HCT116 (cell line): ENCODE measurements around the gene RAB8A. TPM values are rescaled to one million over a fixed set of nuclear protein-coding genes. Genes with fewer than 3 reads are reported as not detected.
"Not testable (repeated sequence)": the region's sequence is repeated elsewhere in the genome, so short reads cannot be mapped to it uniquely, and the experiment has no call there.

Source experiments
- ATAC-seq: fragments of 200-7000 bp; cut with Tn5 transposase; 2 replicates; pipeline ENCODE4 v1.9.1; 2020; ENCODE audit warnings: mild to moderate bottlenecking, moderate library complexity
- BruUV-seq: library from RNA; stranded (reverse); fragments of 400-500 nt; replicated peaks from 2 replicates; lab custom pipeline; 2021; lab: Mats Ljungman, UMichigan
- CTCF ChIA-PET: fragments of 300-600 bp; sonication (Branson Sonifier 250); formaldehyde crosslinking; loops from one replicate; lab custom pipeline; 2021; ENCODE audit warnings: antibody characterized with exemption; lab: Charles Lee
- POLR2A ChIA-PET: fragments of 300-600, 350-600 bp; sonication (Branson Sonifier 250); formaldehyde crosslinking; loops from one replicate; lab custom pipeline; 2021; ENCODE audit warnings: antibody characterized with exemption; lab: Charles Lee
- RAD21 ChIA-PET, 2 experiments: fragments of 300-600 bp; sonication (Branson Sonifier 250); formaldehyde crosslinking; loops; one replicate each; lab custom pipeline; 2023; ENCODE audit warnings: low total read pairs in 2 of 2; ENCODE audit not compliant: uncharacterized antibody in 2 of 2, unreplicated experiment in 2 of 2, low non-redundant PET in 1 of 2; lab: Charles Lee
- DNase-seq: peaks from one replicate; pipeline ENCODE4 v3.0.0-alpha.2; 2010; ENCODE audit warnings: low read depth, low spot score
- H2AFZ ChIP-seq: fragments of 200-600 bp; shearing (Covaris generic), sonication (generic); 2 replicates; pipeline ENCODE4 v1.6.1; 2017; ENCODE audit warnings: low read depth, mixed run types, mixed read lengths, antibody characterized with exemption, low read length; ENCODE audit not compliant: poor library complexity, severe bottlenecking
- H3K27ac ChIP-seq: 2 replicates; pipeline ENCODE4 v1.5.1; 2012; ENCODE audit warnings: low read depth, low read length
- H3K27me3 ChIP-seq: fragments of 200-600 bp; sonication (generic); 2 replicates; pipeline ENCODE4 v1.6.1; 2016; ENCODE audit warnings: mixed run types, low read length, mixed read lengths; ENCODE audit not compliant: insufficient read depth
- H3K36me3 ChIP-seq, 2 experiments: fragments of 200-500 bp in 1 of 2; fragments of 200-600 bp in 1 of 2; sonication (Bioruptor generic) in 1 of 2; sonication (generic) in 1 of 2; 2 replicates each; pipeline versions ENCODE4 v1.5.1 to v1.6.1; 2014 to 2016; ENCODE audit warnings: low read length in 2 of 2, inconsistent platforms in 1 of 2, mixed read lengths in 1 of 2, mixed run types in 1 of 2; ENCODE audit not compliant: insufficient read depth in 2 of 2, control insufficient read depth in 1 of 2
- H3K4me1 ChIP-seq, 2 experiments: fragments of 200-600 bp in 1 of 2; sonication (generic) in 1 of 2; 2 replicates each; pipeline versions ENCODE4 v1.5.1 to v1.6.1; 2012 to 2017; ENCODE audit warnings: low read length in 2 of 2, inconsistent platforms in 1 of 2, mild to moderate bottlenecking in 1 of 2, mixed read lengths in 1 of 2, mixed run types in 1 of 2, moderate library complexity in 1 of 2; ENCODE audit not compliant: insufficient read depth in 2 of 2, control insufficient read depth in 1 of 2
- H3K4me2 ChIP-seq: fragments of 200-600 bp; sonication (generic); 2 replicates; pipeline ENCODE4 v1.6.1; 2017; ENCODE audit warnings: mixed run types, low read length, mixed read lengths
- H3K4me3 ChIP-seq, 2 experiments: fragments of 200-600 bp in 1 of 2; sonication (generic) in 1 of 2; replicated peaks in 1 of 2; 2 replicates each; pipeline ENCODE4 v1.5.1; 2011 to 2016; ENCODE audit warnings: low read length in 2 of 2, control low read depth in 1 of 2, low read depth in 1 of 2, mild to moderate bottlenecking in 1 of 2, mixed read lengths in 1 of 2, mixed run types in 1 of 2
- H3K79me2 ChIP-seq: fragments of 200-600 bp; sonication (generic); 2 replicates; pipeline ENCODE4 v1.6.1; 2017; ENCODE audit warnings: mild to moderate bottlenecking, mixed run types, low read length, moderate library complexity, mixed read lengths; ENCODE audit not compliant: insufficient read depth
- H3K9ac ChIP-seq: fragments of 200-600 bp; sonication (generic); 2 replicates; pipeline ENCODE4 v1.6.1; 2016; ENCODE audit warnings: low read length, mixed read lengths
- H3K9me2 ChIP-seq: fragments of 200-600 bp; sonication (generic), shearing (Covaris generic); 2 replicates; pipeline ENCODE4 v1.6.1; 2017; ENCODE audit warnings: mixed run types, mild to moderate bottlenecking, moderate library complexity; ENCODE audit not compliant: insufficient read depth
- H3K9me3 ChIP-seq, 2 experiments: fragments of 200-500 bp in 1 of 2; fragments of 200-600 bp in 1 of 2; sonication (Bioruptor generic) in 1 of 2; sonication (generic) in 1 of 2; 2 replicates each; pipeline ENCODE4 v1.6.1; 2014 to 2017; ENCODE audit warnings: low read length in 2 of 2, mixed read lengths in 2 of 2, inconsistent platforms in 1 of 2, low read depth in 1 of 2, mild to moderate bottlenecking in 1 of 2, mixed run types in 1 of 2, moderate library complexity in 1 of 2; ENCODE audit not compliant: control insufficient read depth in 1 of 2, insufficient read depth in 1 of 2
- H4K20me1 ChIP-seq: fragments of 200-600 bp; sonication (generic), shearing (Covaris generic); 2 replicates; pipeline ENCODE4 v1.6.1; 2017; ENCODE audit warnings: mixed run types, mild to moderate bottlenecking, moderate library complexity; ENCODE audit not compliant: insufficient read depth
- CEBPB ChIP-seq: IDR thresholded peaks from 2 replicates; pipeline ENCODE4 v1.6.1; 2012; ENCODE audit warnings: low read depth
- EGR1 ChIP-seq: IDR thresholded peaks from 2 replicates; pipeline ENCODE4 v1.6.1; 2012; ENCODE audit warnings: low read depth
- ELF1 ChIP-seq: IDR thresholded peaks from 2 replicates; pipeline ENCODE4 v1.6.1; 2012; ENCODE audit warnings: low read depth, borderline replicate concordance
- EZH2 ChIP-seq: fragments of 200-600 bp; sonication (generic); IDR thresholded peaks from 2 replicates; pipeline ENCODE4 v1.6.1; 2017; ENCODE audit warnings: antibody characterized with exemption, mixed run types
- EZH2phosphoT487 ChIP-seq: fragments of 200-600 bp; IDR thresholded peaks from 2 replicates; pipeline ENCODE4 v1.6.1; 2018; ENCODE audit warnings: antibody characterized with exemption, borderline replicate concordance
- FOSL1 ChIP-seq: IDR thresholded peaks from 2 replicates; pipeline ENCODE4 v1.6.1; 2012; ENCODE audit warnings: low read depth
- JUND ChIP-seq: IDR thresholded peaks from 2 replicates; pipeline ENCODE4 v1.6.1; 2012
- POLR2A ChIP-seq: IDR thresholded peaks from 2 replicates; pipeline ENCODE4 v1.7.0; 2011; ENCODE audit warnings: borderline replicate concordance; ENCODE audit not compliant: insufficient read depth, insufficient read length; ENCODE audit errors: extremely low read depth
- POLR2AphosphoS5 ChIP-seq: IDR thresholded peaks from 2 replicates; pipeline ENCODE4 v1.6.1; 2011; ENCODE audit warnings: mild to moderate bottlenecking, low read depth, low read length, moderate library complexity
- RAD21 ChIP-seq: IDR thresholded peaks from 2 replicates; pipeline ENCODE4 v1.6.1; 2012; ENCODE audit warnings: low read depth, mild to moderate bottlenecking
- SP1 ChIP-seq: IDR thresholded peaks from 2 replicates; pipeline ENCODE4 v1.6.1; 2012; ENCODE audit warnings: low read depth
- SRF ChIP-seq: IDR thresholded peaks from 2 replicates; pipeline ENCODE4 v1.6.1; 2012; ENCODE audit warnings: low read depth
- TCF7L2 ChIP-seq: IDR thresholded peaks from 2 replicates; pipeline ENCODE4 v1.7.0; 2011; ENCODE audit warnings: borderline replicate concordance, inconsistent platforms; ENCODE audit not compliant: insufficient read depth, insufficient read length; ENCODE audit errors: extremely low read depth
- YY1 ChIP-seq: IDR thresholded peaks from 2 replicates; pipeline ENCODE4 v1.6.1; 2011; ENCODE audit warnings: low read length, low read depth, moderate library complexity, mild to moderate bottlenecking; ENCODE audit not compliant: insufficient replicate concordance; ENCODE audit errors: extremely low read depth
- ZNF274 ChIP-seq: fragments of 200-500 bp; sonication (Bioruptor generic); IDR thresholded peaks from 2 replicates; pipeline ENCODE4 v1.6.1; 2014; ENCODE audit warnings: mild to moderate bottlenecking, low read depth, low read length, inconsistent platforms
- intact Hi-C: fragments of 100-400 bp; cut with micrococcal nuclease; formaldehyde crosslinking; loops from 2 replicates; pipeline ENCODE4 v1.10.0; 2022
- total RNA-seq: library from RNA; stranded (reverse); gene quantifications from one replicate; pipeline ENCODE4 v1.2.1, GENCODE V29; 2021; ENCODE audit not compliant: unreplicated experiment
- TF ChIP-seq, protein P1 (sequence below): IDR thresholded peaks from 2 replicates; pipeline ENCODE4 v1.6.1; 2012
- TF ChIP-seq, protein P2 (sequence below): IDR thresholded peaks from 2 replicates; pipeline ENCODE4 v1.6.1; 2012; ENCODE audit warnings: low read depth
- TF ChIP-seq, protein P3 (sequence below): IDR thresholded peaks from 2 replicates; pipeline ENCODE4 v1.6.1; 2012

Gene RAB8A
- total RNA-seq, 1 experiment from 2014 or later, result 116 TPM

DNA sequence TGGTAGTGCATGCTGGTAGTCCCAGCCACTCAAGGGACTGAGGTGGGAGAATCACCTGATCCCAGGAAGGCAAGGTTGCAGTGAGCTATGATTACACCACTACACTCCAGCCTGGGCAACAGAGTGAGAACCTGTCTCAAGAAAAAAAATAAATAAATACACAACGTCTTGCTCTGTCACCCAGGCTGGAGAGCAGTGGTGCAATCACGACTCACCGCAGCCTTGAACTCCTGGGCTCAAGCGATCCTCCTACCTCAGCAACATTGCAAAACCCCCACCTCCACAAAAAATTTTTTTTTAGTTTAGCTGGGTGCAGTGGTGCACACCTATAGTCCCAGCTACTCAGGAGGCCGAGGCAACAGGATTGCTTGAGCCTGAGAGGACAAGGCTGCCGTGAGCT lies 26.6 kb upstream of the RAB8A start:
- no peaks in the 10 kb centered on the region for H3K9me3 ChIP-seq
- no TSS peak for BruUV-seq
- intact Hi-C loops, result no loop called here
- no peak for DNase-seq
- H4K20me1 ChIP-seq, result no peaks in the 10 kb centered on the region
- H3K4me2 ChIP-seq, result no peak overlapping the region
- ATAC-seq, result no peak
- no peak overlapping the region for H3K27ac ChIP-seq
- H3K4me3 ChIP-seq, result no peak overlapping the region
- H3K4me1 ChIP-seq, result peaks cover 1 to 2% of the 10 kb centered on the region in 2 experiments; a peak in 2 of 4 replicates
- RAD21 ChIA-PET, result no interaction called here
- H2AFZ ChIP-seq, result no peak overlapping the region
- peaks cover 76% of the 10 kb centered on the region for H3K79me2 ChIP-seq
- H3K36me3 ChIP-seq, result peaks cover 39 to 65% of the 10 kb centered on the region in 2 experiments; a peak in 3 of 4 replicates
- H3K9me2 ChIP-seq, result no peaks in the 10 kb centered on the region
- TF ChIP-seq YY1 (no peak), EZH2phosphoT487 (no peak), ELF1 (no peak), SRF (no peak), POLR2A (no peak), POLR2AphosphoS5 (no peak), ZNF274 (no peak), EGR1 (no peak), RAD21 (no peak), TCF7L2 (no peak), CEBPB (no peak), FOSL1 (no peak), JUND (no peak), SP1 (no peak), EZH2 (no peak)
- TF ChIP-seq, protein P1, sequence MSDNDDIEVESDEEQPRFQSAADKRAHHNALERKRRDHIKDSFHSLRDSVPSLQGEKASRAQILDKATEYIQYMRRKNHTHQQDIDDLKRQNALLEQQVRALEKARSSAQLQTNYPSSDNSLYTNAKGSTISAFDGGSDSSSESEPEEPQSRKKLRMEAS, result no peak
- TF ChIP-seq, protein P2, sequence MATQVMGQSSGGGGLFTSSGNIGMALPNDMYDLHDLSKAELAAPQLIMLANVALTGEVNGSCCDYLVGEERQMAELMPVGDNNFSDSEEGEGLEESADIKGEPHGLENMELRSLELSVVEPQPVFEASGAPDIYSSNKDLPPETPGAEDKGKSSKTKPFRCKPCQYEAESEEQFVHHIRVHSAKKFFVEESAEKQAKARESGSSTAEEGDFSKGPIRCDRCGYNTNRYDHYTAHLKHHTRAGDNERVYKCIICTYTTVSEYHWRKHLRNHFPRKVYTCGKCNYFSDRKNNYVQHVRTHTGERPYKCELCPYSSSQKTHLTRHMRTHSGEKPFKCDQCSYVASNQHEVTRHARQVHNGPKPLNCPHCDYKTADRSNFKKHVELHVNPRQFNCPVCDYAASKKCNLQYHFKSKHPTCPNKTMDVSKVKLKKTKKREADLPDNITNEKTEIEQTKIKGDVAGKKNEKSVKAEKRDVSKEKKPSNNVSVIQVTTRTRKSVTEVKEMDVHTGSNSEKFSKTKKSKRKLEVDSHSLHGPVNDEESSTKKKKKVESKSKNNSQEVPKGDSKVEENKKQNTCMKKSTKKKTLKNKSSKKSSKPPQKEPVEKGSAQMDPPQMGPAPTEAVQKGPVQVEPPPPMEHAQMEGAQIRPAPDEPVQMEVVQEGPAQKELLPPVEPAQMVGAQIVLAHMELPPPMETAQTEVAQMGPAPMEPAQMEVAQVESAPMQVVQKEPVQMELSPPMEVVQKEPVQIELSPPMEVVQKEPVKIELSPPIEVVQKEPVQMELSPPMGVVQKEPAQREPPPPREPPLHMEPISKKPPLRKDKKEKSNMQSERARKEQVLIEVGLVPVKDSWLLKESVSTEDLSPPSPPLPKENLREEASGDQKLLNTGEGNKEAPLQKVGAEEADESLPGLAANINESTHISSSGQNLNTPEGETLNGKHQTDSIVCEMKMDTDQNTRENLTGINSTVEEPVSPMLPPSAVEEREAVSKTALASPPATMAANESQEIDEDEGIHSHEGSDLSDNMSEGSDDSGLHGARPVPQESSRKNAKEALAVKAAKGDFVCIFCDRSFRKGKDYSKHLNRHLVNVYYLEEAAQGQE, result no peak
- TF ChIP-seq, protein P3, sequence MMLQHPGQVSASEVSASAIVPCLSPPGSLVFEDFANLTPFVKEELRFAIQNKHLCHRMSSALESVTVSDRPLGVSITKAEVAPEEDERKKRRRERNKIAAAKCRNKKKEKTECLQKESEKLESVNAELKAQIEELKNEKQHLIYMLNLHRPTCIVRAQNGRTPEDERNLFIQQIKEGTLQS, result no peak
- POLR2A ChIA-PET, result interaction anchor here (1.8 kb wide), 1 partner anchor 10 kb away, joined by 5 read pairs; no protein-coding TSS in a partner anchor
- CTCF ChIA-PET, result interaction anchor here (0.6 to 1.5 kb wide), 2 partner anchors 25 to 43 kb away, joined by 3 read pairs; no protein-coding TSS in a partner anchor
- no peaks in the 10 kb centered on the region for H3K27me3 ChIP-seq
- no peak overlapping the region for H3K9ac ChIP-seq

DNA sequence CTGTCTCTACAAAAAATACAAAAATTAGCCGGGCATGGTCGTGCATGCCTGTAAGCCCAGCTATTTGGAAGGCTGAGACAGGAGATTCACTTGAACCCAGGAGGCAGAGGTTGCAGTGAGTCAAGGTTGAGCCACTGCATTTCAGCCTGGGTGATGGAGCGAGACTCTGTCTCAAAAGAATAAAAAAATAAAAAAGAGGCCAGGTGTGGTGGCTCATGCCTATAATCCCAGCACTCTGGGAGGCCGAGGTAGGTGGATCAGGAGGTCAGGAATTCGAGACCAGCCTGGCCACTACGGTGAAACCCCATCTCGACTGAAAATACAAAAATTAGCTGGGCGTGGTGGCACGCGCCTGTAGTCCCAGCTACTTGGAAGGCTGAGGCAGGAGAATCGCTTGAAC lies 24.3 kb upstream of the RAB8A start:
- H2AFZ ChIP-seq, BruUV-seq, H4K20me1 ChIP-seq, POLR2A ChIA-PET, H3K4me1 ChIP-seq, DNase-seq, H3K9me3 ChIP-seq, H3K9me2 ChIP-seq, H3K4me3 ChIP-seq, H3K27me3 ChIP-seq, H3K4me2 ChIP-seq, CTCF ChIA-PET, RAD21 ChIA-PET, H3K9ac ChIP-seq, intact Hi-C loops, ATAC-seq, H3K27ac ChIP-seq: not testable (repeated sequence)
- peaks cover 63% of the 10 kb centered on the region for H3K79me2 ChIP-seq
- H3K36me3 ChIP-seq, result peaks cover 55 to 65% of the 10 kb centered on the region in 2 experiments
